ENCODE results near the gene DICER1.
A peak's percentile ranks its signal among the peaks of the same experiment; 100 is the strongest.

The DICER1 gene

GRCh38 chr14:95197551-95197950 is 40.2 kb upstream of the DICER1 start:
- H3K27ac ChIP-seq (ENCODE audit: low read length) = no peak overlapping the region
- H2AFZ ChIP-seq (ENCODE audit: low read depth, low read length) = no peak overlapping the region
- H3K4me1 ChIP-seq (ENCODE audit: insufficient read depth, low read length) = no peaks in the 10 kb centered on the region
- no peaks in the 10 kb centered on the region for H3K79me2 ChIP-seq (ENCODE audit: insufficient read depth, low read length)
- ATAC-seq (ENCODE audit: insufficient read depth, low read depth) (no peak), DNase-seq (no peak)
- TF ChIP-seq CTCF (IDR thresholded peaks at IDR 0.05; ENCODE audit: borderline replicate concordance, extremely low read depth, low read length, poor library complexity, severe bottlenecking) = no peak
- no peak for TF ChIP-seq EZH2 (IDR thresholded peaks at IDR 0.05; ENCODE audit: borderline replicate concordance, low read depth, low read length, severe bottlenecking)
- H3K27me3 ChIP-seq (ENCODE audit: insufficient read depth, low read length, poor library complexity) = peaks cover 3% of the 10 kb centered on the region
- H3K36me3 ChIP-seq (ENCODE audit: insufficient read depth, low read length) = no peaks in the 10 kb centered on the region
- no peak overlapping the region for H3K9ac ChIP-seq (ENCODE audit: low read depth, low read length)
- no peaks in the 10 kb centered on the region for H3K9me3 ChIP-seq (ENCODE audit: insufficient read depth, low read length, severe bottlenecking)
- H3K4me2 ChIP-seq (ENCODE audit: insufficient read depth, low read length) = no peak overlapping the region
- no peak overlapping the region for H3K4me3 ChIP-seq (ENCODE audit: low read depth in 1 of 2, low read length in 2 of 2)
- no peaks in the 10 kb centered on the region for H4K20me1 ChIP-seq (ENCODE audit: insufficient read depth, low read length)

- no peak overlapping the region for H3K27ac ChIP-seq (ENCODE audit: low read length)
- DNase-seq = no peak
These were observed 39.7 kb upstream of the DICER1 start for GRCh38 chr14:95196826-95197545.

DNA sequence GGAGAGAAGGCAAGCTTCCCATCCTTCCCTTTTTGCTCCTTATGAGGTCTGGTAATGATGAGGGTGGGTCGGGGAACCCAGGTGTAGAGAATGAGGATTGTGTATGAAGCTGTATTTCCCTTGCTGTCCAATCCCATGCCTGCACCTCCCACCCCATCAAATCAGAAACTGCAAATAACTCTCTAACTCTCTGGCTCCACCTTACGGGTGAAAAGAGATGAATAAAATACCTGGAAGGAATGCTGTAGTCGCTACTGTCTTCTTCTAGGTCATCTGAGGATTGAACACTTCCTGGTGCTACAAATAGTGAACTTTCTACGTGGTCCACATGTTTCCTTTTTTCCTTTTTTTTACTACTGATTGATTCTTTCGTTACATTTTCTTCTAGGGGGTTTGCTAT is 38.9 kb upstream of the DICER1 start:
- H4K20me1 ChIP-seq (ENCODE audit: insufficient read depth, low read length) = no peaks in the 10 kb centered on the region
- H3K36me3 ChIP-seq (ENCODE audit: insufficient read depth, low read length) = no peaks in the 10 kb centered on the region
- no peak for DNase-seq
- H3K4me1 ChIP-seq (ENCODE audit: insufficient read depth, low read length) = no peaks in the 10 kb centered on the region
- no peak overlapping the region for H2AFZ ChIP-seq (ENCODE audit: low read depth, low read length)
- no peak overlapping the region for H3K4me3 ChIP-seq (ENCODE audit: low read depth in 1 of 2, low read length in 2 of 2)
- H3K27me3 ChIP-seq (ENCODE audit: insufficient read depth, low read length, poor library complexity) = peaks cover 3% of the 10 kb centered on the region
- peak; percentile 24; the same call in 1 of the 3 replicates for ATAC-seq (ENCODE audit: insufficient read depth, low read depth)
- no peak overlapping the region for H3K4me2 ChIP-seq (ENCODE audit: insufficient read depth, low read length)
- H3K9ac ChIP-seq (ENCODE audit: low read depth, low read length) = no peak overlapping the region
- TF ChIP-seq CTCF (IDR thresholded peaks at IDR 0.05; ENCODE audit: borderline replicate concordance, extremely low read depth, low read length, poor library complexity, severe bottlenecking) = no peak
- TF ChIP-seq EZH2 (IDR thresholded peaks at IDR 0.05; ENCODE audit: borderline replicate concordance, low read depth, low read length, severe bottlenecking) = no peak
- H3K79me2 ChIP-seq (ENCODE audit: insufficient read depth, low read length) = no peaks in the 10 kb centered on the region
- H3K9me3 ChIP-seq (ENCODE audit: insufficient read depth, low read length, severe bottlenecking) = no peaks in the 10 kb centered on the region
- no peak overlapping the region for H3K27ac ChIP-seq (ENCODE audit: low read length)

More at GRCh38 chr14:95196826-95197545, 39.7 kb upstream of the DICER1 start:
- Histone ChIP-seq H3K9ac (ENCODE audit: low read depth, low read length) (no peak overlapping the region), H3K9me3 (ENCODE audit: insufficient read depth, low read length, severe bottlenecking) (no peaks in the 10 kb centered on the region), H3K4me3 (ENCODE audit: low read depth in 1 of 2, low read length in 2 of 2) (no peak overlapping the region), H3K4me2 (ENCODE audit: insufficient read depth, low read length) (no peak overlapping the region), H2AFZ (ENCODE audit: low read depth, low read length) (no peak overlapping the region), H3K36me3 (ENCODE audit: insufficient read depth, low read length) (no peaks in the 10 kb centered on the region), H4K20me1 (ENCODE audit: insufficient read depth, low read length) (no peaks in the 10 kb centered on the region), H3K79me2 (ENCODE audit: insufficient read depth, low read length) (no peaks in the 10 kb centered on the region), H3K4me1 (ENCODE audit: insufficient read depth, low read length) (no peaks in the 10 kb centered on the region), H3K27me3 (ENCODE audit: insufficient read depth, low read length, poor library complexity) (peaks cover 3% of the 10 kb centered on the region)
- no peak for ATAC-seq (ENCODE audit: insufficient read depth, low read depth)
- TF ChIP-seq EZH2 (IDR thresholded peaks at IDR 0.05; ENCODE audit: borderline replicate concordance, low read depth, low read length, severe bottlenecking) (no peak), CTCF (IDR thresholded peaks at IDR 0.05; ENCODE audit: borderline replicate concordance, extremely low read depth, low read length, poor library complexity, severe bottlenecking) (no peak)

Data from DND-41 (cell line).